PC-9 (cell line): ENCODE results near the gene UTF1.

Experiments used
- EZH2 ChIP-seq: fragments of 200-600 bp; sonication (generic); IDR thresholded peaks from 2 replicates; pipeline ENCODE4 v1.8.0; 2017; ENCODE audit warnings: antibody characterized with exemption, low read depth
- TF ChIP-seq, protein P1 (sequence below): fragments of 200-600 bp; sonication (generic); conservative IDR thresholded peaks from 2 replicates; pipeline ENCODE4 v1.6.1; 2017; ENCODE audit warnings: mixed run types, antibody characterized with exemption, mild to moderate bottlenecking, moderate library complexity

DNA sequence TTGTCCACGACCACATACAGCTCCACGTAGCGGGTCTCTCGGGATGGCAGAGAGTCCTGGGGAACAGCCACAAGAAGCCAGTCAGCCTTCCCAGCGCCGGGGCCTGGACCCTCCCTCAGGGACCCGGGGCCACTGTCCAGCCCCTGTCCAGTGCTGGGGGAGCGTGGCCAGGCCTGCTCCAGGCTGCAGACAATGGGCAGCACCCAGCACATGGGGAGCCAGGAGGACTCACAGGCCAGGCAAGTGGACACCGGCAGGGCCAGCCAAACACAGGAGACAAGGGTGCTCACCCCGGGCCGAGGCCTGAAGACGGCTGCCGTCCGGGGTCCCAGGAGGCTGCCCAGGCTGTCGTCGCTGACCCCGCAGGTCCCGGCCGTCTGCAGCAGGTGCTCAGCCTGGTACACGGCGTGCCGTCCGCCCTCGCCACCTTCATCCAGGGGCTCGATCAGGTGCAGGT is 43.0 kb downstream of the UTF1 start:
- TF ChIP-seq, protein P1, sequence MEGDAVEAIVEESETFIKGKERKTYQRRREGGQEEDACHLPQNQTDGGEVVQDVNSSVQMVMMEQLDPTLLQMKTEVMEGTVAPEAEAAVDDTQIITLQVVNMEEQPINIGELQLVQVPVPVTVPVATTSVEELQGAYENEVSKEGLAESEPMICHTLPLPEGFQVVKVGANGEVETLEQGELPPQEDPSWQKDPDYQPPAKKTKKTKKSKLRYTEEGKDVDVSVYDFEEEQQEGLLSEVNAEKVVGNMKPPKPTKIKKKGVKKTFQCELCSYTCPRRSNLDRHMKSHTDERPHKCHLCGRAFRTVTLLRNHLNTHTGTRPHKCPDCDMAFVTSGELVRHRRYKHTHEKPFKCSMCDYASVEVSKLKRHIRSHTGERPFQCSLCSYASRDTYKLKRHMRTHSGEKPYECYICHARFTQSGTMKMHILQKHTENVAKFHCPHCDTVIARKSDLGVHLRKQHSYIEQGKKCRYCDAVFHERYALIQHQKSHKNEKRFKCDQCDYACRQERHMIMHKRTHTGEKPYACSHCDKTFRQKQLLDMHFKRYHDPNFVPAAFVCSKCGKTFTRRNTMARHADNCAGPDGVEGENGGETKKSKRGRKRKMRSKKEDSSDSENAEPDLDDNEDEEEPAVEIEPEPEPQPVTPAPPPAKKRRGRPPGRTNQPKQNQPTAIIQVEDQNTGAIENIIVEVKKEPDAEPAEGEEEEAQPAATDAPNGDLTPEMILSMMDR: no peak
- TF ChIP-seq EZH2: no peak
